Vagina (tissue), 2 donors: ENCODE data around the gene LYRM9. TPM values are rescaled to one million over a fixed set of nuclear protein-coding genes. Genes with fewer than 3 reads are reported as not detected.

Experiments
- DNase-seq, 2 donors: peaks; one replicate each; pipeline ENCODE4 v3.0.0-alpha.2; 2017; ENCODE audit errors: extremely low spot score in 2 of 2
- H3K27ac ChIP-seq: fragments of 200-600 bp; sonication (generic); one replicate; pipeline ENCODE4 v1.5.1; 2019
- H3K27me3 ChIP-seq: fragments of 200-600 bp; sonication (generic); one replicate; pipeline ENCODE4 v1.5.1; 2019
- H3K36me3 ChIP-seq, 2 donors: fragments of 200-600 bp; sonication (generic); one replicate each; pipeline ENCODE4 v1.5.1; 2017 to 2019
- H3K4me1 ChIP-seq: fragments of 200-600 bp; sonication (generic); one replicate; pipeline ENCODE4 v1.5.1; 2019
- H3K4me3 ChIP-seq, 2 donors: fragments of 200-600 bp; sonication (generic); 1 replicate in 1 of 2; 2 replicates in 1 of 2; pipeline ENCODE4 v1.5.1; 2016 to 2019
- H3K9me3 ChIP-seq: fragments of 200-600 bp; sonication (generic); one replicate; pipeline ENCODE4 v1.5.1; 2019
- POLR2A ChIP-seq, 2 donors: fragments of 450-650 bp; IDR thresholded peaks; one replicate each; pipeline ENCODE4 v1.6.1; 2017; ENCODE audit warnings: antibody characterized with exemption in 2 of 2, mild to moderate bottlenecking in 2 of 2, moderate library complexity in 2 of 2
- POLR2AphosphoS5 ChIP-seq, 2 donors: sonication (generic); formaldehyde crosslinking; IDR thresholded peaks; one replicate each; pipeline ENCODE4 v1.9.0; 2017; ENCODE audit warnings: antibody characterized with exemption in 2 of 2, mild to moderate bottlenecking in 2 of 2, low read depth in 1 of 2; ENCODE audit not compliant: insufficient read depth in 1 of 2
- intact Hi-C: fragments of 100-400 bp; cut with DNase I; formaldehyde crosslinking; loops from one replicate; pipeline ENCODE4 v1.15.1; 2023
- total RNA-seq: library from RNA; depleted of rRNA; stranded (reverse); fragments of >200 nt; gene quantifications from one replicate; pipeline ENCODE4 v1.2.3, GENCODE V29; 2016
- TF ChIP-seq, protein P1 (sequence below), 3 experiments: fragments of 450-650 bp in 2 of 3; fragments of 200-600 bp in 1 of 3; sonication (generic) in 1 of 3; IDR thresholded peaks; one replicate each; pipeline ENCODE4 v1.5.1; 2017 to 2019; ENCODE audit warnings: antibody characterized with exemption in 3 of 3, mild to moderate bottlenecking in 2 of 3, moderate library complexity in 2 of 3

LYRM9 gene
- total RNA-seq, 1 donor from 2014 or later: 4.2 TPM

DNA sequence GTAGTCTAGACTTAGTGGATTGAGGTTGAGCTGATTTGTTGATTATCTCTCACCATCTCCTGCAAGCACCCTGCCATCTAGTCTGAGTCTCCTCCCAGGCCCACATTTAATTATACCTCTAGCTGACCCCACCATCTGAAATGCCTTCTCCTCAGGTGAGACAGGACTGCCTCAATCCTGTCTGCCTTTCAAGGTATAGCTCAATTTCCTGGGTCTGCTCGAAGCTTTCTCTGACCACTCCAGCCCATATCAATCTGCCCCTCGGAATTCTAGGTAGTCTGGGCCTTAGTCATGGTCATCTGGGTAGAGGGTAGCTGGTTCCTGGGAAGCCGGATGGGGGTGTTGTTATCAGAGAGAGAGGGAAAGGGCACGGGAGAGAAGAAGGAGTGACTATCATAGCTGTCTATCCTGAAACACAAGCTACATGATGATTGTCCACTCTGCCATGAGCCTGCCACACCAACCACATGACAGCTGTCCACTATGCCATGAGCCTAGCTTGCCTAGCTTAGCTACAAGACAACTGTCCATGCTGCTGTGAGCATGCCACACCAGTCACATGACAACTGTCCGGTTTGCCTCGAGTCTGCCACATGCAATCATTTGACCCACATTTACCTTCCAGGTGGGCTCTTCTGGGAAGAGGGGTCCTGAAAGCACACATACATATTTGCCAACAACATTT, 34.4 kb downstream of the LYRM9 start:
- H3K36me3 ChIP-seq: no peaks in the 10 kb centered on the region
- H3K4me1 ChIP-seq: no peaks in the 10 kb centered on the region
- no peaks in the 10 kb centered on the region for H3K9me3 ChIP-seq
- no peaks in the 10 kb centered on the region for H3K27me3 ChIP-seq
- intact Hi-C loops: no loop called here
- TF ChIP-seq POLR2AphosphoS5 (IDR thresholded peaks at IDR 0.05; ENCODE audit: insufficient read depth in 1 of 2, low read depth in 1 of 2) (no peak), POLR2A (IDR thresholded peaks at IDR 0.05) (no peak)
- TF ChIP-seq, protein P1, sequence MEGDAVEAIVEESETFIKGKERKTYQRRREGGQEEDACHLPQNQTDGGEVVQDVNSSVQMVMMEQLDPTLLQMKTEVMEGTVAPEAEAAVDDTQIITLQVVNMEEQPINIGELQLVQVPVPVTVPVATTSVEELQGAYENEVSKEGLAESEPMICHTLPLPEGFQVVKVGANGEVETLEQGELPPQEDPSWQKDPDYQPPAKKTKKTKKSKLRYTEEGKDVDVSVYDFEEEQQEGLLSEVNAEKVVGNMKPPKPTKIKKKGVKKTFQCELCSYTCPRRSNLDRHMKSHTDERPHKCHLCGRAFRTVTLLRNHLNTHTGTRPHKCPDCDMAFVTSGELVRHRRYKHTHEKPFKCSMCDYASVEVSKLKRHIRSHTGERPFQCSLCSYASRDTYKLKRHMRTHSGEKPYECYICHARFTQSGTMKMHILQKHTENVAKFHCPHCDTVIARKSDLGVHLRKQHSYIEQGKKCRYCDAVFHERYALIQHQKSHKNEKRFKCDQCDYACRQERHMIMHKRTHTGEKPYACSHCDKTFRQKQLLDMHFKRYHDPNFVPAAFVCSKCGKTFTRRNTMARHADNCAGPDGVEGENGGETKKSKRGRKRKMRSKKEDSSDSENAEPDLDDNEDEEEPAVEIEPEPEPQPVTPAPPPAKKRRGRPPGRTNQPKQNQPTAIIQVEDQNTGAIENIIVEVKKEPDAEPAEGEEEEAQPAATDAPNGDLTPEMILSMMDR (IDR thresholded peaks at IDR 0.05): no peak
- H3K4me3 ChIP-seq: no peak overlapping the region
- H3K27ac ChIP-seq: no peak overlapping the region
- no peak for DNase-seq

DNA sequence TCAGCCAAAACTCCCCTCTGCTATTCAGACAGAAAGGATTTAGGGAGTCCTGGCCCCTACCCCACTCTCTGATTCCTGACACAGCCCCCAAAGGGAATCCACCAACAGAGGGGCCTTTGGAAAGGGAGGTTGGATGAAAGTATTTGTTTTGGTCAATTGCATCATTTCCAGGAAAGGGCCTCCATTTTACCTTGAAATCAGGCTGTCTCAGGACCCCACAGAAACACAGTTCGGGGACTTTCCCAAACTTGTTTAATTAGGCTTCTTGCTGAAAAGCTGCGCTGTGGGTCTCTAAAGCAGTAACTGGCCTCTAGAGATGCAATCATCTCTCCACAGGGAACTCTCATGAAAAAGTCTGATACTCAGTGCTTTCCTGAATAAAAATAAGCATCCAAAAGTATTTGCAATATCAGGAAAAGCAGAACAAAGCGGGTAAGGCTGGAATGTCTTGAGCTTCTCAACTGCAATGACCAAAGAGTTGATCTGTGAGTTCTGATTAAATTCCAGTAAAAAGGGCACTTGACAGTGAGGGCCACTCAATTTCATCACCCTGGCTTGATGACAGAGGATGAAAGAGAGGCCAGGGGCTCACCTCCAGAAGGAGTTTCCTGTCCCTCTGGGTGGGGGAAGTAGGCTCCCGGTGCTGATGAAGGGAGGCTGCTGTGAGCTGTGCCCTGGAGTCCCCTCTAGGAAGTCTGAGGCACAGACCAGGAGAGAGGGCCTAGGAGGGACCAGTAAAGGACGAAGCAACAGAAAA, 36.3 kb downstream of the LYRM9 start:
- no peaks in the 10 kb centered on the region for H3K9me3 ChIP-seq
- TF ChIP-seq, protein P1 (IDR thresholded peaks at IDR 0.05): no peak
- intact Hi-C loops: no loop called here
- H3K36me3 ChIP-seq: no peaks in the 10 kb centered on the region
- no peak overlapping the region for H3K4me3 ChIP-seq
- no peak for DNase-seq
- H3K27ac ChIP-seq: no peak overlapping the region
- H3K4me1 ChIP-seq: no peaks in the 10 kb centered on the region
- no peaks in the 10 kb centered on the region for H3K27me3 ChIP-seq

DNA sequence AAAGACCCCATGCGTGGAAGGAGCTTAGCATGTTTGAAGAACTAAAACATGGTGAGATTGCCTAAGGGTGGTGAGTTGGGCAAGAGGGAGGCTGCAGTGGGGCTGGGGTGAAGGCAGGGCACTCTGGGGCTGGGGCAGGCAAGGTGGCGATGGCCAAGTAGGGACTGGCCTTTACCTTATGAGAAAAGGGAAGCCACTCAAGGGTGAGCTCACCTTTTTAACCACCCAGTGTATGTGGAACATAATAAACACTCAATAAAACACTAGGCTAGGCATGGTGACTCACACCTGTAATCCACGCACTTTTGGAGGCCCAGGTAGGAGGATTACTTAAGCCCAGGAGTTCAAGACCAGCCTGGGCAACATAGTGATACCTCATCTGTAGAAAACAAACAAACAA, 37.7 kb downstream of the LYRM9 start:
- Histone ChIP-seq H3K4me1 (no peaks in the 10 kb centered on the region), H3K4me3 (no peak overlapping the region), H3K36me3 (no peaks in the 10 kb centered on the region), H3K27me3 (no peaks in the 10 kb centered on the region), H3K9me3 (no peaks in the 10 kb centered on the region), H3K27ac (no peak overlapping the region)
- TF ChIP-seq, protein P1 (IDR thresholded peaks at IDR 0.05): no peak
- TF ChIP-seq POLR2A (IDR thresholded peaks at IDR 0.05) (no peak), POLR2AphosphoS5 (IDR thresholded peaks at IDR 0.05; ENCODE audit: insufficient read depth in 1 of 2, low read depth in 1 of 2) (no peak)
- intact Hi-C loops: no loop called here
- no peak for DNase-seq

DNA sequence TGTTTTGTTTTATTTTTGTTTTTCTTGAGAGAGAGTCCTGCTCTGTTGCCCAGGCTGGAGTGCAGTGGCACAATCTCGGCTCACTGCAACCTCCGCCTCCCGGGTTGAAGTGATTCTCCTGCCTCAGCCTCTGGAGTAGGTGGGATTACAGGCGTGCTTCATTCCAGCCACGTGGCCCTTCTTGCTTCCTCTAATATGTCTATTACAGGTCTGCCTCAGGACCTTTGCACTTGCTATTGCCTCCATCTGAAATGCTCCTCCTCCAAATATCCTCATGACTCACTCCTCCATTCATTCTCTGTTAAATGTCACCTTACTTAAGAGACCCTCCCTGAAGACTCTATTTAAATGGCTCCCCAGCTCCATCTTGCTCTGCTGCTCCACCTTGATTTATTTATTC, 39.0 kb downstream of the LYRM9 start:
- TF ChIP-seq, protein P1 (IDR thresholded peaks at IDR 0.05): no peak
- TF ChIP-seq POLR2AphosphoS5 (IDR thresholded peaks at IDR 0.05; ENCODE audit: insufficient read depth in 1 of 2, low read depth in 1 of 2): no peak
- no peak for TF ChIP-seq POLR2A (IDR thresholded peaks at IDR 0.05)
- no peak overlapping the region for H3K27ac ChIP-seq
- H3K36me3 ChIP-seq: no peaks in the 10 kb centered on the region
- DNase-seq: no peak
- no peak overlapping the region for H3K4me3 ChIP-seq
- H3K9me3 ChIP-seq: no peaks in the 10 kb centered on the region
- intact Hi-C loops: no loop called here
- no peaks in the 10 kb centered on the region for H3K4me1 ChIP-seq
- no peaks in the 10 kb centered on the region for H3K27me3 ChIP-seq

DNA sequence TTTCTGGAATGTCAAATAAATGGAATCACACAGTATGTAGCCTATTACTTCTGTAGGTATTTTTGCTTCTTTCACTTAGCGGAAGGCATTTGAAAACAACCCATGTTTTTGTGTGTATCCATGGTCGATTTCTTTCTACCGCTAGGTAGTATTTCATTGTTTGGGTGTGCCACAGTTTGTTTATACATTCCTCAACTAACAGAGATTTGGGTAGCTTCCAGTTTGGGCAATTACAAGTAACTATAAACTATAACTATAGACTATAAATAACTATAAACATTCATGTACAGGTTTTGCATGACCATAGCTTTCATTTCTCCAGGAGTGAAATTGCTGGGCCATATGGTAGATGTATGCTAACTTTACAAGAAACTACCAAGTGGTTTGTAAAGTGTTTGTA, 40.1 kb downstream of the LYRM9 start:
- Histone ChIP-seq H3K27me3 (no peaks in the 10 kb centered on the region), H3K9me3 (no peaks in the 10 kb centered on the region), H3K27ac (no peak overlapping the region), H3K4me3 (no peak overlapping the region), H3K36me3 (no peaks in the 10 kb centered on the region), H3K4me1 (no peaks in the 10 kb centered on the region)
- no peak for DNase-seq
- intact Hi-C loops: no loop called here
- TF ChIP-seq, protein P1 (IDR thresholded peaks at IDR 0.05): no peak
- no peak for TF ChIP-seq POLR2AphosphoS5 (IDR thresholded peaks at IDR 0.05; ENCODE audit: insufficient read depth in 1 of 2, low read depth in 1 of 2)
- no peak for TF ChIP-seq POLR2A (IDR thresholded peaks at IDR 0.05)
